ENCODE data around the gene VCX3B. TPM values are rescaled to one million over a fixed set of nuclear protein-coding genes. Genes with fewer than 3 reads are reported as not detected.

Gene VCX3B
- not detected in 2 replicates for total RNA-seq

DNA sequence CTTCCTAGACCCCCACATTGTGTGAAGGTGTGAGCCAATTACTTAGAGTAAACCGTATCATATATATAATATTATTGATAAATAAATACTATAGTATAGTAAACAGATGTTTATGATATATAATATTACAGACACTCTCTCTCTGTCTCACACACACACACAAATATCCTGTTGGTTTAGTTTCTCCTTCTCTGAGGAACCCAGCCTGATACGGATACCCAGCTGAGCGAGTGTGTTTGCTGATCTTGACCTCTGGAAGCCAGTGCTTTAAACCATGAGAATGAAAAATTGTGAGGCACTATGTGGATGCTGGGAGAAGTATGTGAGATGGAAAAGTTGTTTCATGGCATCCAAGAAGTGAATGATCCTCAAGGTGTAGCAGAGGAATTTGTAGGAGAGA lies at the start of gene VCX3B:
TSS of gene VCX3B (plus strand) at position 301 of the 400 bp plus-strand sequence. CDS start 621 bp downstream, outside the sequence.

